ENCODE results near the gene SH3TC1. TPM values are rescaled to one million over a fixed set of nuclear protein-coding genes. Genes with fewer than 3 reads are reported as not detected.

SH3TC1 gene
- total RNA-seq, 1 donor from 2014 or later: 18.9 TPM

- peaks cover 22% of the 10 kb centered on the region for H3K27me3 ChIP-seq (ENCODE audit: control insufficient read depth, insufficient read depth, low read length)
- DNase-seq (ENCODE audit: low read depth): no peak
- no peaks in the 10 kb centered on the region for H3K36me3 ChIP-seq (ENCODE audit: control insufficient read depth, insufficient read depth, low read length)
- no peak overlapping the region for H3K4me3 ChIP-seq (ENCODE audit: low read depth, low read length)
- TF ChIP-seq CTCF (IDR thresholded peaks at IDR 0.05; ENCODE audit: insufficient read depth, low read length, poor library complexity, severe bottlenecking): no peak
Measured at GRCh38 chr4:8152865-8153257, 46.2 kb upstream of the SH3TC1 start.

DNA sequence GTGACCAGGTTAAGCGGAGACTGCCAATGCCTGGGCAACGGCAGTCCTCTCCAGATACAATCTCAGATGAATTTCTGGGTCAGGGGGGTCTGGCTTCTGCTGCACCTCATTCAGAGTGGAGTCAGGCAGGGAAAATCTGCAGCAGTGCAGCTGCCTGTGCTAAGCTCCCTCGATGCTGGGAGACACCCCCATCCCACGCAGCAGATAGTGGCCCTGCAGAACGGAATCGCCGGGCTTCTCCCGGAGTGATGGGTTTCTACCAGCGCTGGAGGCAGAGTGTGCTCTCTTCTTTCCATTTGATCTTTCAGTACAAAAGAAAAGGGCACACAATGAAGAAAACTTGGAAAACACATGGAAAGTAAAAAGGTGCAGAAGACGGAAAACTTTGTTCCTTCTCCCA, 45.6 kb upstream of the SH3TC1 start:
- Histone ChIP-seq H3K27me3 (ENCODE audit: control insufficient read depth, insufficient read depth, low read length) (peaks cover 28% of the 10 kb centered on the region), H3K36me3 (ENCODE audit: control insufficient read depth, insufficient read depth, low read length) (no peaks in the 10 kb centered on the region)

GRCh38 chr4:8155048-8155447, 44.0 kb upstream of the SH3TC1 start:
- H3K4me3 ChIP-seq (ENCODE audit: low read depth, low read length): no peak overlapping the region
- no peak for DNase-seq (ENCODE audit: low read depth)
- peaks cover 39% of the 10 kb centered on the region for H3K27me3 ChIP-seq (ENCODE audit: control insufficient read depth, insufficient read depth, low read length)
- no peak for TF ChIP-seq CTCF (IDR thresholded peaks at IDR 0.05; ENCODE audit: insufficient read depth, low read length, poor library complexity, severe bottlenecking)
- H3K36me3 ChIP-seq (ENCODE audit: control insufficient read depth, insufficient read depth, low read length): no peaks in the 10 kb centered on the region

More for the DNA sequence above, 45.6 kb upstream of the SH3TC1 start:
- DNase-seq (ENCODE audit: low read depth): no peak
- no peak for TF ChIP-seq CTCF (IDR thresholded peaks at IDR 0.05; ENCODE audit: insufficient read depth, low read length, poor library complexity, severe bottlenecking)
- no peak overlapping the region for H3K4me3 ChIP-seq (ENCODE audit: low read depth, low read length)

DNA sequence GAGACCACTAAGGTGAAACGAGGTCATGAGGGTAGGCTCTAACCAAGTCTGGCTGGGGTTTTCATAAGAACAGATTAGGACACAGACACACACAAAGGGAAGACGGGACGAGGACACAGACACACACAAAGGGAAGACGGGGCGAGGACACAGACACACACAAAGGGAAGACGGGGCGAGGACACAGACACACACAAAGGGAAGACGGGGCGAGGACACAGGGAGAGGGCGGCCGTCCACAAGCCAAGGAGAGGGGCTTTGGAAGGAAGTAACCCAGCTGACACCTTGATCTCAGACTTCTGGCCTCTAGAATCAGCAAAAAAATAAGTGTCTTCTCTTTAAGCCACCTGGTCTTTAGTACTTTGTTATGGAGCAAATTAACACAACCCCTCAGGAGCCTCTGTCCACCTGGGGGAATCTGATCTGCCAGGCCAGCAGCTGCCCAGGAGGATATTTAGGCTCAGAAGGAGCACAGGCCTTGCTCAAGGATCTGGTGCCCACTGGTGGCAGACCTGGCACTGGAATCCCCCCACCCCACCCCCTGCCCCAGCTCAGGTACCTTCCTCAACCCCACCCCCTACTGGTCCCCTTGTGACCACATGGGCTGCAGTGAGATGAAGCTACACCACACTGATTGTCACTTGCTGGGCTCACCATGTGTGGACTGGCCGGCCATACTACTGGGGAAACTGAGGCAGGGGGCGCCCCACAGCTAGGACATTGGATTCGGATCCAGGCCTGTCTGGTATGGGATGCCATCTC, 43.2 kb upstream of the SH3TC1 start:
- peaks cover 38% of the 10 kb centered on the region for H3K27me3 ChIP-seq (ENCODE audit: control insufficient read depth, insufficient read depth, low read length)
- no peaks in the 10 kb centered on the region for H3K36me3 ChIP-seq (ENCODE audit: control insufficient read depth, insufficient read depth, low read length)
- no peak for TF ChIP-seq CTCF (IDR thresholded peaks at IDR 0.05; ENCODE audit: insufficient read depth, low read length, poor library complexity, severe bottlenecking)
- DNase-seq (ENCODE audit: low read depth): no peak
- no peak overlapping the region for H3K4me3 ChIP-seq (ENCODE audit: low read depth, low read length)

DNA sequence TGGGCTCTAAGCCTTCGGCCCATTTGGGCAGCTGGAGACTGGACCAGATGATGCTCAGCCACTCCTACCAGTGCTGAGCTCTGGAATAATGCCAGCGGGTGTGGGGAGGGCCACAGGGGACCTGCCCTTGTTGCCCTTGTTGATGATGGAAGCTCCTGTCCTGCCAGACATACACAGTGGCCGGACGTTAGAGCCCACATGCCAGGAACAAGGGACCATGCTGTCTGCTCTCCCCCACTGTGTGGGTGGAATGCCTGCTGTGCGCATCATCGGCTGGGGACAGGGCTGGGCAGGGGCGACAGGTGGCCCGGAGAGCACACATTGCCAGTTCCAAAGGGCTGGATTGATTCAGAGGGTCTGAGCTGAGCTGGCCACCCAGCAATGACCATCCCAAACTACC, 42.5 kb upstream of the SH3TC1 start:
- no peak for TF ChIP-seq CTCF (IDR thresholded peaks at IDR 0.05; ENCODE audit: insufficient read depth, low read length, poor library complexity, severe bottlenecking)
- Histone ChIP-seq H3K36me3 (ENCODE audit: control insufficient read depth, insufficient read depth, low read length) (no peaks in the 10 kb centered on the region), H3K27me3 (ENCODE audit: control insufficient read depth, insufficient read depth, low read length) (peaks cover 38% of the 10 kb centered on the region), H3K4me3 (ENCODE audit: low read depth, low read length) (no peak overlapping the region)
- no peak for DNase-seq (ENCODE audit: low read depth)

- Histone ChIP-seq H3K36me3 (ENCODE audit: control insufficient read depth, insufficient read depth, low read length) (no peaks in the 10 kb centered on the region), H3K27me3 (ENCODE audit: control insufficient read depth, insufficient read depth, low read length) (peaks cover 38% of the 10 kb centered on the region), H3K4me3 (ENCODE audit: low read depth, low read length) (no peak overlapping the region)
- DNase-seq (ENCODE audit: low read depth): no peak
- TF ChIP-seq CTCF (IDR thresholded peaks at IDR 0.05; ENCODE audit: insufficient read depth, low read length, poor library complexity, severe bottlenecking): no peak
Measured at GRCh38 chr4:8157496-8157895, 41.6 kb upstream of the SH3TC1 start.
